Measurements from ENCODE around the gene FOXN3. TPM values are rescaled to one million over a fixed set of nuclear protein-coding genes. Genes with fewer than 3 reads are reported as not detected.

Gene FOXN3
- total RNA-seq, 1 experiment from 2014 or later: 125 TPM

DNA sequence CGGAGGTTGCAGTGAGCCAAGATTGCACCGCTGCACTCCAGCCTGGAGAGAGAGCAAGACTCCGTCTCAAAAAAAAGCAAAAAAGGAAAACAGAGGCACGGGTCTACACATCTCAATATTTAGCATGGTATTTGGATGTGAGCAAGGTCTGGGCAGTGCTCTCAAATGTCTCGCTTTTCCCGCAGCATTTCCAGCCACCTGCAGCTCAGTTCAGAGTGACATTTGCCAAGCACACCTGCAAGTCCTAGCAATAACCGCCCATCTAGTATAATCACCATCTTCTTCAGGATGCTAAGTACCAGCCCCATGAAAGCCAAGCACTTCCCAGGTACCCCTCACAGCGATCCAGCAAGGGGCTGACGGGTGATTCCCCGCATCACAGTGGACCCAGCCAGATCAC lies 69.1 kb downstream of the FOXN3 start:
- TF ChIP-seq, protein P1, sequence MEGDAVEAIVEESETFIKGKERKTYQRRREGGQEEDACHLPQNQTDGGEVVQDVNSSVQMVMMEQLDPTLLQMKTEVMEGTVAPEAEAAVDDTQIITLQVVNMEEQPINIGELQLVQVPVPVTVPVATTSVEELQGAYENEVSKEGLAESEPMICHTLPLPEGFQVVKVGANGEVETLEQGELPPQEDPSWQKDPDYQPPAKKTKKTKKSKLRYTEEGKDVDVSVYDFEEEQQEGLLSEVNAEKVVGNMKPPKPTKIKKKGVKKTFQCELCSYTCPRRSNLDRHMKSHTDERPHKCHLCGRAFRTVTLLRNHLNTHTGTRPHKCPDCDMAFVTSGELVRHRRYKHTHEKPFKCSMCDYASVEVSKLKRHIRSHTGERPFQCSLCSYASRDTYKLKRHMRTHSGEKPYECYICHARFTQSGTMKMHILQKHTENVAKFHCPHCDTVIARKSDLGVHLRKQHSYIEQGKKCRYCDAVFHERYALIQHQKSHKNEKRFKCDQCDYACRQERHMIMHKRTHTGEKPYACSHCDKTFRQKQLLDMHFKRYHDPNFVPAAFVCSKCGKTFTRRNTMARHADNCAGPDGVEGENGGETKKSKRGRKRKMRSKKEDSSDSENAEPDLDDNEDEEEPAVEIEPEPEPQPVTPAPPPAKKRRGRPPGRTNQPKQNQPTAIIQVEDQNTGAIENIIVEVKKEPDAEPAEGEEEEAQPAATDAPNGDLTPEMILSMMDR (conservative IDR thresholded peaks at IDR 0.05): no peak
- Mint-ChIP-seq H3K4me1 (peaks cover 57 to 60% of the 10 kb centered on the region in 2 experiments), H3K27ac (peak overlapping the region in 1 of 3 experiments; percentile 59; a peak in 3 of 7 replicates), H3K4me3 (no peak overlapping the region; a peak in 1 of 5 replicates), H3K27me3 (ENCODE audit: low read depth) (no peaks in the 10 kb centered on the region), H3K36me3 (ENCODE audit: insufficient read depth in 1 of 3, low read depth in 3 of 3) (peaks cover 50 to 69% (median 55%) of the 10 kb centered on the region in 3 experiments), H3K9me3 (no peaks in the 10 kb centered on the region)
- no peak overlapping the region for H4K8ac ChIP-seq (replicated peaks; ENCODE audit: insufficient read length, low read depth, low read length)
- no peak overlapping the region for H2BK12ac ChIP-seq (ENCODE audit: insufficient read length, low read depth, low read length)
- H2BK5ac ChIP-seq (ENCODE audit: insufficient read length, low read length): no peak overlapping the region
- no peak overlapping the region for H2BK15ac ChIP-seq (ENCODE audit: low read depth, low read length)
- no peak overlapping the region for H3K4me2 ChIP-seq (ENCODE audit: insufficient read depth, insufficient read length, low read length)
- no peaks in the 10 kb centered on the region for H3K9me3 ChIP-seq (ENCODE audit: control insufficient read depth, low read depth, low read length)
- H3K4ac ChIP-seq (ENCODE audit: low read depth, low read length): no peak overlapping the region
- H3K23me2 ChIP-seq (ENCODE audit: insufficient read length, low read depth, low read length, poor library complexity, severe bottlenecking): no peaks in the 10 kb centered on the region
- no peak overlapping the region for H3K18ac ChIP-seq (ENCODE audit: insufficient read length, low read depth, low read length)
- peaks cover 4% of the 10 kb centered on the region for H3K79me1 ChIP-seq (ENCODE audit: insufficient read depth, low read depth, low read length, poor library complexity, severe bottlenecking)
- H3T11ph ChIP-seq (ENCODE audit: low read length): no peak overlapping the region
- H3K56ac ChIP-seq (ENCODE audit: insufficient read length, low read depth, low read length): no peak overlapping the region
- no peaks in the 10 kb centered on the region for H3K27me3 ChIP-seq (ENCODE audit: insufficient read depth, low read length)
- H3K9ac ChIP-seq (ENCODE audit: extremely low read depth, insufficient read length, low read length): no peak overlapping the region
- no peak overlapping the region for H4K91ac ChIP-seq (ENCODE audit: insufficient read length, low read depth, low read length)
- no peak overlapping the region for H2AFZ ChIP-seq (ENCODE audit: low read length)
- no peak overlapping the region for H2BK20ac ChIP-seq (ENCODE audit: low read depth, low read length, poor library complexity, severe bottlenecking)
- no peak overlapping the region for H4K5ac ChIP-seq (ENCODE audit: insufficient read length, low read depth, low read length)
- no CpG with 5 or more reads among the region's 10 CpGs for WGBS (ENCODE audit: extremely low coverage, insufficient read length, low lambda C conversion rate)
- no peaks in the 10 kb centered on the region for H4K20me1 ChIP-seq (ENCODE audit: control insufficient read depth, insufficient read depth, insufficient read length)
- peaks cover 33% of the 10 kb centered on the region for H3K4me1 ChIP-seq (ENCODE audit: insufficient read depth, low read length)
- no peak overlapping the region for H3K14ac ChIP-seq (ENCODE audit: insufficient read depth, low read length)
- no peak for DNase-seq
- H3K27ac ChIP-seq (ENCODE audit: insufficient read length, low read depth, low read length): no peak overlapping the region
- no peak overlapping the region for H2BK120ac ChIP-seq (ENCODE audit: low read depth, low read length, poor library complexity, severe bottlenecking)
- peaks cover 16% of the 10 kb centered on the region; the same call in 1 of the 2 replicates for H3K79me2 ChIP-seq (ENCODE audit: insufficient read depth, low read length)
- no peak overlapping the region for H2AK5ac ChIP-seq (ENCODE audit: insufficient read length, low read length)
- H3K23ac ChIP-seq (ENCODE audit: insufficient read length, low read depth, low read length): no peak overlapping the region
